Measurements from ENCODE around the gene FAM124B. TPM values are rescaled to one million over a fixed set of nuclear protein-coding genes. Genes with fewer than 3 reads are reported as not detected.

The FAM124B gene
- total RNA-seq, 1 donor from 2014 or later: 0.47 TPM

Other genes starting within 250 kb of the FAM124B start
- gene CUL3, start 183.3 kb upstream of the FAM124B start, total RNA-seq: 92.6 and 97.3 TPM in 2 replicates

Measured in activated CD4-positive, alpha-beta T cell treated with anti-CD3 and anti-CD28 coated beads, Interleukin-2, amount 10 ng/mL, durations not matched to agents 24 days and 14 days (primary cell).